ENCODE data around the gene HUWE1.

The HUWE1 gene

DNA sequence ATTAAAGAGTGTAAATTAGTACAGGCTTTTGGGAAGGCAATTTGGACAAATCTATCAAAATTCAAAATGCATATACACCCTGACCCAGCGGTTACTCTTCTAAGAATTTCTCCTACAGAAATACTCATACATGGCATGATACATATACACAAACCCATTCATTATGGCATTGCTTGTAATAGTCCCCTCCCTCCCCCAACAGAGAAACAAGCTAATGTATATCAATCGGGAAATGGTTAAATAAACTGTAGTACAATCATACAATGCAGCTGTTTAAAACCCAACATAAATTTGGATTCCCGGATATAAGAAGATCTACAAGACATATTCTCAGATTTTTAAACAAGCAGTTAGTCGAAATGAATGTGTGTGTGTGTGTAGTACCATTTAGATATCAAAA is 808 bp downstream of the HUWE1 start:
- no peak for FAIRE-seq

DNA sequence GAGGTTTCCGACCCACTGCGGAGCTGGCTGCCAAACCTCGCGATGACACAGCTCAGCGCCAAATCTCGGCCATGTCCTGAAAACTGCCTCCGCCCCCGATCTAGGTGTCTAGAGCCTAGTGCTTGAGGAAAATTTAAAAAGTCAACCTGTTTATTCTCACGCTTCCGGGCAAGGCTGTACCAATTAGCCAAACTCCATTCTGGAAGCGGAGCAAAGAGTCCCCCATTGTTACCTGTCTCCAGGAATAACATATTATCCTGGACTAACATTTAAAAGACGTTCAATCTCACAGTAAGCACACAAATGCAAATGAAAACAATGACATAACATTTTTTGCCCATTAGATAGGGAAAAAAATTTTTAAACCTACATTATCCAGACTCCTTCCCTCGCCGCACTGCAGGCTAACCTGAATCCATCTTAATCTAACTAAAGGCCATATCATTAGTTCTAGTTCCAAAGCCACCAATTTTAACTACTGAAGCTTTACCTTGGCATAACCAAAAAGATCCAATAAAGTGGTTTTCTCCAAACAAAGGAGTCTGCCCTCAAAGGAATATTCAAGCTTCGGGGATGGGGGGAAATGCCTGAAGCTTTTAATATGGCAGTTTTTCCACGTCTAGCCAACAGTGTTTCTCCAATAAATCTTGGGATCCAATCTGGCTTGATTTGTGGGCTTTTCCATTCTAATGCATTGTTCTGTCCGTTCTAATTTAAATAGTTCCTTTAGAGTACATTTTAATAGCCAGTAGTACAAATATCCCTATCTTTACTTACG is 1.9 kb downstream of the HUWE1 start:
- FAIRE-seq: no peak

DNA sequence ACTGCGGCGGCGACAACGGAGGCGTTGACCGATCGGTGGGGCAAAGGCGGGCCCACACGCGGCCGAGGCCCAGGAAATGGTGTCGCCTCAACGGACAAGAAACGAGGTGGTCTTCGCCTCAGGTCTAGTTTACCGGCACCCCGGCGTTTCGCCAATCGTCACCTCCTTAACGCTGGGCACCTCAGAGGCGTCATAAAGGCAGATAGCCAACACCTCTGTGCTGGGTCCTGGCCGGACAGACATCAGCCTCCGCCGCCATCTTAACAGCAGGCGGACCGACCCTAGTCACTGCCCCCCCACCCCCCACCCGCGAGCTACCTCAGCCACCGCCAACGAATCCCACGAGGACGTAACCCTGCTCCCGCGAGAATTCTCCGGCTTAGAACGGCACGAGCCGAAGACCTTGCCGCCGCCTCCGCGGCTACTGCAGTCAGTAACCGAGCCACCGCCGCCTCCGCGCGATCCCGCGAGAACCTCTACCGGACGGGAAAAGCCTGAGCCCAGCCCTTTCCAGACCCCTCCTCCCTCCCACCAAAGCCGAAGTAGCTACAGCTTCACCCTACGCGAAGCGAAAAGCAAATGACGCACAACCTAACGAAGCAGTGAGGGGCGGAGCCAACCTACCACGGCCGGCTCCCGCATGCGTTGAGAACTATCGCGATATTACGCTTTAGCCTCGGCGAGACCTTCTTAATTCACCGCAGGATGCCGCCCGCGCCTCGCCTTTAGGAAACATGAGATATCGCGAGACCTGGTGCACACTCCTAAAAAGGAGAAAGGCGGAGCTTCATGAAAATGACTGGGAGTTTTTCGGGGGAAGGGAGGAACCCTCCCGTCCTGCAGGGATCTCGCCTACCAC is 2.7 kb downstream of the HUWE1 start:
- FAIRE-seq: peak; percentile 98

DNA sequence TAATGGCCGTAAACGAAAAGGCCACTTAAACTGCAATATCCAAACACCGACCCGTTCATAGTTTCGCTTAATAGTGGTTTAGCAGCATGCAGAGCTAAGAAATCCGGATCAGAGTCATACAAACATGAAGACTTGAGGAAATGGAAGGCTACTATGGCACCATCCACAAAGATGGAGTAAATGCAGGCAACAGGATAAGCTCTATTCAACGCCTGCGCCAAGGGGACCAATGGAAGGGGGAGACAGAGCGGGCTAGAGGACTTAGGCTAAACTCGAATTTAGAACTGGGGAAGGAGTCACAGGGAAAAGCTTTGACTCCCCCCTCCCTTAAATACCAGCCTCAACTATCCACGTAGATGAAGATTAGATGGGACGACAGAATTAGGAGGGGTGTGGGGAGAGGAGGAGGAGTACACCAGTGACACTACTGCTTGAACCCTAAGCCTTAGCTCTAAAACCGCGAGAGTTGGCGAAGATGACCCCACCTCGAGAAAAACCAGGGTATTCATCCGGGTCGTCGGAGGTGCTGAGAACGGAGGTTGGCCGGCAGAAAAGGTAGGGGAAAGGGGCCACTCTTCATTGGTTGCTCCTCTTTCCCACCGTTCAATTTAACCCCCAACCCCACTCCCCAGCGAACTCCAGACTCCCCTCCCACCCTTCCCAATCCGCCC is 3.5 kb downstream of the HUWE1 start:
- no peak for FAIRE-seq

DNA sequence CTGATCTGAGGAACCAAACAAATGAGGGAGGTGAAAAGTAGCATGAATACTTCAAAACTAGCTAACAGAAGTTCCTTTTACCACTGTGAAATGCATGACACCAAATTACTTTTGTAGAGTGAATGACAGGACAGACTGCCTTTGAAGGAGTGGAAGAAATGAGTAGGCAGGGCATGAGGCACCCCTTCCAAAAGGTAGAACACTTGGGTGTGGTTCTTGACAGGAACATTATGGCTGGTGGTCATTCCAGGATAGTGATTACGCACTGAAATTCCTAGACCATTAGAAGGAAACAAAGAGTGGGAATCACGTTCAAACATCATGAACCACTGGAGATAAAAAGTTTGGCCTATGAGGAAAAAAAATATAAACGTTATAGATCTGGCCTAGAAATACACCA is 4.9 kb downstream of the HUWE1 start:
- no peak for FAIRE-seq

DNA sequence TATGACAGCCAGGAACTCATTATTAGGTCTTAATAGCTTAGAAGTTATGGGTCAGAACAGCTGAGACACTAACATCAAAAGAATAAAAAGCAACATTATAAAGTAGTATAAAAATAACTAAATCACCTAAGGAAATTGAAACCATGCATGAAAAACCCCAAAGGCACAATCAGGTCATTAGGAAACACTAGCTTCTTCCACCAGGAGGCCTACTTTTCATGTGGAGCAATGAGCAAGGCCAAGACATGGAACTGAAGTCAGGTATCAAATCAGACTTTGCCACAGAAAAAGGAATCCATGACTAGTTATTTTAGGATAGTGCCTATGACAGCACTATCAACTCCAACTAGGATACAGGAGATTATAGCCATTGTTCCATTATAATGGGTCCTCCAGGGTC is 7.9 kb downstream of the HUWE1 start:
- no peak for FAIRE-seq

DNA sequence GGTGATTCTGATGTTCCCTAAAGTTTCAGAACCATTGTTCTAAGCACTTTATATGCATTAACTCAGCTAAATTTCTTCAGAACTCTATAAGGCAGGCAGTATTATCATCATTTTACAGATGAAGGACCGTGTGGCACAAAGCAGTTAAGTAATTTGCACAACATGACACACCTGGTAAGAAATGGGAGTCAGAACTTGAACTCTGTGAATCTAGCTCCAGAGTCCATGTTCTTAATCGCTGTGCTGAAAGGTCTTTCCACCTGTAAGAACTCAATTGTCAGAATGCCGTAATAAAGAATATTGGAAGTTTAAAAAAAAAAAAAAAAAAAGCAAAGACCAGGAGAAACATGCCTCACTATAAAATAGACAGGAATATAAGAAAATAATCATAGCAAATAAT is 9.2 kb downstream of the HUWE1 start:
- FAIRE-seq: no peak

DNA sequence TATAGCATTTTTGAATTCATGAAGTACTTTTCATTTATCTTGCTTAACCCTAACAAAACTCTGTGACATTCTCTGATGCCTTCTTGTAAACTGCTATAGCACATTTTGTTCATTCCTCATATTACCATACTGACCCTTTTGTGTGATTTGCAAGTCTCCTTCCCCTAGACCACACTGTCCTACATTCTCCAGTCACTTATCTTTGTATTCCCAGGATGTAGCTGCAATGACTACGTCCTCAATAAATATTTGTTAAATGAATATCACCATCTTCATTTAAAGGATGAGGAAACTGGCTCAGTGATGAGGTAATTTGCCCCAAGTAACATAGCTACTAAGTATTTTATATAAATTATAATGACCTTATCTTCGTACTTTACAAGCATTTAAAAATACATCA is 11.9 kb downstream of the HUWE1 start:
- FAIRE-seq: no peak

DNA sequence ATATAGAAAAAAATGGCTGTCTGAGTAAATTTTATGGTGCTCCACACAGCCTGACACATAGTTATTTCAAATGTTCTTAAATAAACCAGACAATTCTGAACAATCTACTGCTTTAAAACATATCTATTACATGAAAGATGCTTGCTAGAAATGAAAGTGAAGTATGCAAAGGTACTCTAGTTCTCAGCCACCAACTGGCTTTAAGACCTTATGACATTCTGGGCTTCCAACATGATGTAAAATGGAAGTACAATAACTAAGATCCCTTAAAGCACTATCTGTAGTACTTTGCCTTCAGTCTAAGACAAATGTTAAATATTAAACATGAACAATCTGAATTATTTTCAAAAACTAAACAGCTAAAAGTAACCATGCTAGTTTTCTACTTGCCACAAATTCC is 17.3 kb downstream of the HUWE1 start:
- no peak for FAIRE-seq

DNA sequence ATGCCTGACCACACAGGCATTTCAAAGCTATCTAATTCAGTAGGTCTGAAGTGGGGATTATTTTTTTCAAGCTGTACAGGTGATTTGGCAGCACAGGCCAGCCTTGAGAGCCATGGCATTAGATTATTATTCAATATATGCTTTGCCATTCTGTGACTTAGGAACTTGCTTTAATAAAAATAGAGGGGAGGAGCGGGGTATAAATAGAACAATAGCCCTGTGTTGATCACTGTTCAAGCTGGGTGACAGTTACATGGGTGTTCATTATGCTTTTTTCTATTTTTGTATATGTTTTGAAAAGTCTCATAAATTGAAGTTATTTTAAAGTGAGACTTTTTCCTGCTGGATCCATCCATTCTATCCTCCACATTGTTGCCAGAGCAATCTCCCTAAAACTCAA is 20.3 kb downstream of the HUWE1 start:
- FAIRE-seq: no peak

DNA sequence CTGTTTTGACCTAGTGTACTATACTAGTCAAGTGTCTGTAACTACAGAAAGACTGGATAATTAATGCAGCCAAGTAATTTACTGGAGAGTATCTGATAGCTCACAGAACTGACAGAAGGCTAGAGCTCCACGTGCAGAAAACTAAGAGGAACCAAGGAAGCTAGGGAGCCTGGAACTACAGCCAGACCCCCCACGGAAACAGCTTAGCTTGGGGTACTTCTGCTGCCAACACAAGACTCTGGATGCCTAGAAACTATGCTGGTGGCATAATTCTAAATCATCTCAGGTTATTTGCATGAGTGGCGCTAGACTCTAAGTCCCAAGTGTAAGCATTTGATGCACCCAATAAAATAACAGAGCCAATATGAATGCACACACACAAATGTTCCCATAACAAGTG is 26.5 kb downstream of the HUWE1 start:
- FAIRE-seq: no peak

DNA sequence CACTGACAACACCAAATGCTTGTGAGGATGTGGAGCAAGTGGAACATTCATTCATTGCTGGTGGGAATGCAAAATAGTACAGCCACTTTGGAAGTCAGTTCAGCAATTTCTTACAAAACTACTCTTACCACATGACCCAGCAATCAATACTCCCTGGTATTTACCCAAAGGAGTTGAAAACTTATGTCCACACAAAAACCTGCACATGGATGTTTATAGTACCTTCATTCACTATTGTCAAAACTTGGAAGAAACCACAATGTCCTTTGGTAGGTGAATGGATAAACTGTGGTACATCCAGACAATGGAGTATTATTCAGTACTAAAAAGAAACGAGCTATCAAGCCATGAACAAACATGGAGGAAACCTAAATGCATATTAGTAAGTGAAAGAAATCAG is 27.5 kb downstream of the HUWE1 start:
- no peak for FAIRE-seq

DNA sequence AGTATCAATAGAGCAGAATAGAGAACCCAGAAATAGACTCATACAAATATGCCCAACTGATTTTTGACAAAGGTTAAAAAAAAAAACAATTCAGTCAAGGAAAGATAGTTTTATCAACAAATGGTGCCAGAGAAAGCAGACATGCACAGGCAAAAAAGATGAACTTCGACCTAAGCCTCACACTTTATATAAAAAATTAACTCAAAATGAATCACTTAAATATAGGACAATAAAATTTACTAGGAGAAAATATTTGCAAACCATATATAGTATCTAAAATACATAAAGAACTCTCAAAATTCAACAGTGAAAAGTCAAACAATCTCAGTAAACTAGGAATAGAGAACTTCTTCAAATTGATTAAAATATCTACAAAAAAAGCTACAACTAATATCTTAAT is 29.7 kb downstream of the HUWE1 start:
- FAIRE-seq: no peak

DNA sequence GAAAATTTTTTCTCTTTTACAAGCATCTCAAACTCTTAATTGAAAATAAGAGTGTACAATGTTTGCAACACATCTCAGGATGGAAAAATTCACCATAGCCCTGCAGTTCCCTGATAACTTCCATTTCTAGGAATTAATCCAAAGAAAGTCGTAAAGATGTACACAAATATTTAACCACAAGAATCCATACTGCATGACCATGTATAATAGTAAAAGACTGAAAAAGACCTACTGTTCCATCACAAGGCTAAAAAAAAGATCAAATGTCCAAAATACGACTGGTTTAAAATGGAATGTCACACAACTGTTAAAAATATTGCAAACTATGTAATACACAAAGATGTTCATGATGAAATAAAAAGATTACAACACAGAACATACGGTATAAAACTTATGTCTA is 32.1 kb downstream of the HUWE1 start:
- FAIRE-seq: no peak

DNA sequence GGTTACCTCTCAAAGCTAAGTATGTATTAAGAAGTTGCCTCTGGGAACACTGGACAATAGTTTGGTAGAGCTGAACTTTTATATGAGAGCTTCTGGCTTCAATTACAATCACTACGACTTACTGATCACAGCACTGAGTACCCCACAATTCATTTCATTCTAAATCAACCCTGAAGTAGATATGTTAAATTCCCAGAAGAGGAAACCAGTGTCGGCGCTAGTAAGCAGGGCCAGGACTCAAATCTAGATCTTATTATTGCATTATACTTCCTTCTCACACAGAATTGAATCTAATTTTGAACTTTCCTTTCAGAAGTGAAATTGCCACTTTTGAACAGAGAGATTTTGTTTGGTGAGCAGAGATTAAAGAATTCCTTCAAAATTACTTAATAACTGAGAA is 41.8 kb downstream of the HUWE1 start:
- FAIRE-seq: no peak

DNA sequence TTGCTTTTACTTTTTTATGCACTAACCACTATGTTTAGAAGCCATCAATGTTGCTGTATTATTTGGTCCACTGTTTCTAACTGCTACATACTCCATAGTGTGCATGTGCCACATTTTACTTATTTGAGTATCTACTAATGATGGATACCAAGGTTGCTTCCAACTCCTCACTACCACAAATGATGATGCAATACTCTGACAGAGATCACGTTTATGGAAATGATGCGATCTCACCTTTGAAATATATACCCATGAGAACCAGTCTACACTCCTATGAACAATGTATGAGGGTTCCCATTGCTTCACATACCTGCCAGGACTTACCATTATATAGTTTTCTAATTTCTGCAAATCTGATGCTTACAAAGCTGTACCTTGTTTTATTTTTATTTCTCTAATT is 44.2 kb downstream of the HUWE1 start:
- FAIRE-seq: no peak

DNA sequence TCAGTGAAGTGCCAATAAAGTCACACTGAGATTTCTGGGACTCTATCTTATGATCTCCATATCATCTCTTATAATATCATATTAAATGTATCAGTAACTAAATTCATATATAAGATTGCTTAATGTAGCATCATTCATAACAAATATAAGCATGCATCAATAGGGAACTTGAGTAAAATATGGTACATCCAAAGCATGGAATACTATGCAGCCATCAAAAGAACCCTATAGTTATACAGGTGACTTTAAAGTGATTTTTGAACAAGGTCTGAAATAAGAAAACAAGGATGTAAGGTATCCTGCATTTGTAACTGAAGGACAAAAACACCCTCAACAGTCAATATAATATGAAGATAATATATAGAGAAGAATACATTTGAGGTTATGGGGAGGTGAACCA is 47.3 kb downstream of the HUWE1 start:
- no peak for FAIRE-seq

DNA sequence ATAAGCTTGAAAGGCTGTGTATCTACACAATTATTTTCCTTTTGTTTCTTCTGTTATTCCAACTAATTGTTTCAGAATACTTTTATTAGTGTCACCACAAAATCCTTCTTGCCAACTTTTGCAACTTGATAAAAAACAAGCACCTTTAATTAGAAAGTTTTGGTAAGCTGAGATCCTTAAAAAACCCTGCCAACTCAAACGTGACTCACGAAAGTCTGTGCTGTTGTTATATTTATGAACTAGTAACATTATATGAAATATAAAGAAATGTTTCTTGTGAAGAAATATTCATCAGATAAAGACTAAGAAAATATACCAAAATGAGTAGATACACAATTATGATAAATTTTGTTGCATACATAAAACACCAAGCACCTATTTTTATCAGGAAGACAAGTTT is 49.0 kb downstream of the HUWE1 start:
- no peak for FAIRE-seq

DNA sequence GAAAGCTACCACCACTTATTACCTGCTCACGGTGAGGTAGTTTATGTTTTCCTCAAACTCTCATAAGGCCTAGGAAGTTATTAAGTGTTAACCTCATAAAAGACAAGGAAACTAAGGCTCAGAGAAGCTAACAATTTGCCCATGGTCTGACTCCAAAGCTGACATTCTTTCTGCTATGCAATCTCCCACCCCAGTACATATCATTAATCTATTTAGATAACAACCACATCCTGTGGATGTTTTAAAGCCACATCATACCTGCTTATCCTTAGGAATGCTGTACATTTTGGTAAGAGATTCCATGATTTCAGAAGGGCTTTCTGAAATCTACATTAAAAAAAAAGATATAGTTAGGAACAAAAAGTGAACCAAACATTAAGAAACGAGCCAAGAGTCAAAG is 55.4 kb downstream of the HUWE1 start:
- FAIRE-seq: no peak

DNA sequence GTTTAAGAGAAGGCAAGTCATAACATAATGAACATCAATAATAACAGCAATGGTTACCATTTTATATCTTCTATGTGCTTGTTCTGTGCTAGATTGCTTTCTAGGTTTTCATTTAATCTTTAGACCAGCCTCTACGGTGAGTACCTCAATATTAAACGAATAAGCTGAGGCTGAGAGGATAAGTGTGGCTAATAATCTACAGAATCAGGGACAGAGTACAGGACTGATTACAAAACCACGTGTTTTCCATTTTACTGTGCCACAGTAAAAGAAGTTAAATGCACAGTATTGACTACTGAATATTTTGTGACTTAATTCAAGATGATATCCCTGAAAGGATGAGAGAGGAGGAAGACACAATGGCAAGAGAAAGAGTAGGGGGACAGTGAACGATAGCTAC is 56.3 kb downstream of the HUWE1 start:
- no peak for FAIRE-seq

DNA sequence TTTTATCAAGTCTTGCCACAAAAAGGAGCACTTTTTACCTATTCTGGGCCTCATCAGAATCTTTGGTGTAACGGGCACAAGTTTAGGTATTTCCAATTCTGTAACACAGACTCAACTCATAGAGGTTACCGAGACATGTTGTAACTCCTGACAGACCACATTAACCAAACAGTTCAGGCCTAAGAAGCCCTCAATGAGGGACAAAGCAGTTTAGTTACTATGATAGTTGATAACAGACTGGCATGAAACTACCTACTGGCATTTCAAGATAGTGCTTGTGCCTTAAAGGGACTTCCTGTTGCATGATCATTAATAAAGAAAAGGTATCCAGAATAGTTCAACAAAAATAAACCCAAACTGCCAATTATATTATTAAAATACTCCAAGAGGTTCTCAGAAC is 64.1 kb downstream of the HUWE1 start:
- FAIRE-seq: no peak

DNA sequence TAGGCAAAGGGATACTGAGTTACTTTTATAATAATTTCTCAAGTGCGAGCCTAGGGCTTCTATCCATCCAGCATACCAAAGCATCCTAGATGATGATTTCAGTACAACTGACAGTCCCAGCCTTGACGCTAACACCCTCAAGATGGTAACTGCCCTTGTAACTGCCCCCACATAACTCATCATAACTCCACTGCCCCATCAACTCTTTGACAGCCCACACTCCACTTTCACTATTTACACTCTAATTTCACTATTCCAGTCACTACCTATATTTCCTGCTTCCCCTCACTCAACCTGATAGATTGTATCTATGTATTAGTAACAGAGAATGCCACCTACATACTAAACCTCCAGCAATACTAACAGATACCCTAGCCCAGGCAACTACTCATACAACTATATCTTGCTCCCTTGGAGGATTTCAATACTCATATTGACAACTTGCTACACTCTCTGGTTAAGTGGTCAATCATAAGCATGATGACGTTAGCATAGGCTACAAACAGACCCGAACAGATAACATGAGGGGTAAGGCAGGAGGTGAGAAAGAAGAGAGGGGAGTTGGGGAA is 65.0 kb downstream of the HUWE1 start:
- no peak for FAIRE-seq

DNA sequence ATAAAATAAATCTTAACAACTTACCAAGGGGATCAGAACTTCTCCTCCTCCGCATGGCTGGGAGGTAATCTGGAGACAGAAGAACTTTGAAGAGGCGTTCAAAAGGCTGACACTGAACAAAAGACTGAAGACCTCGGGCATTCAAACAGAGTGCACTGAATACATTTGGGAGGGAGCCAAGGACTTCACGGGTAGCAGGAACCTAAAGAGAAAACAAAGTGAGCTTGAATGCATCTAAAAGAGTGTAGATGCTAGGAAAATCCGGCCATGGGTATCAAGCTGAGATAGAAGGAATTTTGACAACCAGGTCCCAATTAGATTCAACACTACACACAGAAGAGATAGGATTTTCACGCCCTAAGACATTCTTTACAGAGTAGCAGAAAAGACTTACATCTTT is 69.6 kb downstream of the HUWE1 start:
- no peak for FAIRE-seq

DNA sequence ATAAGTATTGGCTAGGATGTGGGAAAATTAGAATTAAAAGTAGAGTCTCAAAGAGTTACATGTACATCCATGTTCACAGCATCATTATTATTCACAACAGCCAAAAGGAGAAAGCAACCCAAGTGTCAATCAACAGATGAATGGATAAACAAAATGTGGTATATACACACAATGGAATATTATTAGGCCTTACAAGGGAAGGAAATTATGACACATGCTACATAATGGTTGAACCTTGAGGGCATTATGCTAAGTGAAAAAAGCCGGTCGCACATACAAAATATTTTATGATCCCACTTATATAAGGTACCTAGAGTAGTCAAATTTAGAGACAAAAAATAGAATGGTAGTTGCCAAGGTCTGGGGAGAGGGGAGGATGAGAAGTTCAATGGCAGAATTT is 80.1 kb downstream of the HUWE1 start:
- no peak for FAIRE-seq

Data from A204.1 (cell line).